ENCODE results near the gene CYB561A3.

The CYB561A3 gene

DNA sequence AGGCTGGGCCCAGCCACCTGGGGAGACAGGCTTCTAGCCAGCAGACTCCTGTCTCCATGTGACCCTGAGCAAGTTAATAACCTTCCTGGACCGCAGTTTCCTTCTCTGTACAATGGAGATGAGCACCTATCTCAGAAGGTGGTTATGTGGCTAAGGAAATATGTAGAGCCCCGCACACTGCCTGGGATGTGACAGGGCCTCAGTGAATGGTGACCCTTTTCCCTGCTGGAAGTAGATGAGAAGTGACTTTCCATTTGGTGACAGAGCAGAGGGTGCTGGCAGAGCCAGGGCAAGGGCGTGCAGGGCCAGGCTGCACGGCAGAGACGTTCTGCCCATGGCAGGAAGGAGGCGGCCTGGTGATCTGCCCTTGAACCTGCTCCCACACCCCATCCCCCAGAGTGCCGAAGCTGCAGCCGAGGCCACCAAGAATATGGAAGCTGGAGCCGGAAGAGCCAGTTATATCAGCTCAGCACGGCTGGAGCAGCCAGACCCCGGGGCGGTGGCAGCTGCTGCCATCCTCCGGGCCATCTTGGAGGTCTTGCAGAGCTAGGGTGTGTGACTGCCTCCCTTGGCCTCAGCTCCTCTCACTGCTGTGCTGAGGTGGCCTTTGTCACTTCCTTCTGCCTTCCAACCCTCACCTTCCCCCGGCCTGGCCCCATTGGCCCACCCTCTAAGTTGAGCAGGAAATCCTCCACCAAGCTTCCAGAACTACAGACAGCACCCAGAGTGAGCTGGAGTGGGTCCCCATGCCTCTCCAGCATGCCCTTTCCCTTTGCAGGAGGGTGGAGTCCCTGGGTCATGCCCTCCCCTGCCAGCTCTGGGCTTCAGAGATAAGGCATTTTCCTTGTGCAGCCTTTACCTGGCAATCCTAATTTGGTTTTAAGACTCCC, 15.5 kb downstream of the CYB561A3 start:
- Histone ChIP-seq H3K36me3 (ENCODE audit: control insufficient read depth, insufficient read depth, low read length) (peaks cover 11% of the 10 kb centered on the region), H3K27me3 (ENCODE audit: control insufficient read depth, insufficient read depth, low read length, poor library complexity, severe bottlenecking) (no peaks in the 10 kb centered on the region), H3K4me3 (ENCODE audit: insufficient read depth, low read depth, low read length) (no peak overlapping the region), H3K27ac (ENCODE audit: insufficient read depth, low read depth, low read length, poor library complexity, severe bottlenecking) (no peak overlapping the region), H3K4me1 (ENCODE audit: control insufficient read depth, insufficient read depth, low read length) (no peaks in the 10 kb centered on the region), H3K9me3 (ENCODE audit: control insufficient read depth, low read length) (no peaks in the 10 kb centered on the region)
- WGBS, 2 experiments: 90 to 94% methylated on average over 14 of the region's 14 CpGs

DNA sequence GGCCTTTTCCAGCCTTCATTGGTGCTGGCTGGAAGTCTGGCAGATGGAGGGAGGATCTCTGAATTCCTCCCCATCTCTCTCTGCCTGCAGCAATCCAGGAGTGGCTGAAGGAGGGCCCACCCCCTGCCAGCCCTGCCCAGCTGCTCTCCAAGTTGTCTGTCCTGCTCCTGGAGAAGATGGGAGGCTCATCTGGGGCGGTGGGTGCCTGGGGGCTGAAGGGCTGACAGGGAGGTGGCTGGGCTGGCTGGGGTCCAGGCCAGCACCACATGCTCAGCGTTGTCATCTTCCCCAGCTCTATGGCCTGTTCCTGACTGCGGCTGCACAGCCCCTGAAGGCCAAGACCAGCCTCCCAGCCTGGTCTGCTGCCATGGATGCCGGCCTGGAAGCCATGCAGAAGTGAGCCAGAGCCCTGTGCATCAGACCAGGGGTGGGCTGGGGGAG, 16.5 kb downstream of the CYB561A3 start:
- H3K4me1 ChIP-seq (ENCODE audit: control insufficient read depth, insufficient read depth, low read length): no peaks in the 10 kb centered on the region
- whole genome bisulfite sequencing, 2 experiments: 92 to 95% methylated on average over 4 of the region's 4 CpGs
- peaks cover 11% of the 10 kb centered on the region for H3K36me3 ChIP-seq (ENCODE audit: control insufficient read depth, insufficient read depth, low read length)
- H3K27me3 ChIP-seq (ENCODE audit: control insufficient read depth, insufficient read depth, low read length, poor library complexity, severe bottlenecking): no peaks in the 10 kb centered on the region
- no peaks in the 10 kb centered on the region for H3K9me3 ChIP-seq (ENCODE audit: control insufficient read depth, low read length)
- H3K4me3 ChIP-seq (ENCODE audit: insufficient read depth, low read depth, low read length): no peak overlapping the region
- H3K27ac ChIP-seq (ENCODE audit: insufficient read depth, low read depth, low read length, poor library complexity, severe bottlenecking): no peak overlapping the region

DNA sequence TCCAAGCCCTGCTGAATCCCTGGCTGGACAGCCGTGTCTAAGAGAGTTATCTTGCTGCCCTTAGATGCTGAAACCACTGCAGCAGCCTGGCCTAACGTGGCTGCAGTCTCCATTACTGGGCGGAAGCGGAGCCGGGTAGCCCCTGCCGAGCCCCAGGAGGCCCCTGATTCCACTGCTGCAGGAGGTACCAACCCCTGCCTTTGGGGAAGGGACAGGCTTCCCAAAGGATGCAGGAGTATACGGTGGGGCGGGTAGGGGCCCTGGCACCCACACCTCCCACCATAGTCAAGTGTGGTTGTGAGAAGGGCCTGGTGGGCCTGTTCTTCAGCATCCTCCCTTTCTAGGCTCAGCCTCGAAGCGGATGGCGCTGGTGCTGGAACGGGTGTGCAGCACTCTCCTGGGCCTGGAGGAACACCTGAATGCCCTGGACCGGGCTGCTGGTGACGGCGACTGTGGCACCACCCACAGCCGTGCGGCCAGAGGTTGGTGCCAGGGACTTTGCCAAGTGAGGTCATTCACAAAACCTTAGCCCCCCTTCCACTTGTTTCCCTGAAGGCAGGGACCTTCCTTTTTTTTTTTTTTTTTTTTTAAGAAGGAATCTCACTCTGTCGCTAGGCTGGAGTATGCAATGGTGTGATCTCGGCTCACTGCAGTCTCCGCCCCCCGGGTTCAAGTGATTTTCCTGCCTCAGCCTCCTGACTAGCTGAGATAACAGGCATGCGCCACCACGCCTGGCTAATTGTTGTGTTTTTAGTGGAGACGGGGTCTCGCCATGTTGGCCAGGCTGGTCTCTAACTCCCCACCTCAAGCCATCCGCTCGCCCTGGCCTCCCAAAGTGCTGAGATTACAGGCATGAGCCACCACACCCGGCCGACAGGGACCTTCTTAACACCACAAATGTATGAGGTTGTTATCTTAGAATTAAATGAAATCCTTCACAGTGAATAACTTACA, 17.6 kb downstream of the CYB561A3 start:
- H3K4me1 ChIP-seq (ENCODE audit: control insufficient read depth, insufficient read depth, low read length): no peaks in the 10 kb centered on the region
- no peak overlapping the region for H3K27ac ChIP-seq (ENCODE audit: insufficient read depth, low read depth, low read length, poor library complexity, severe bottlenecking)
- 94 to 95% methylated on average over 27 to 29 of the region's 29 CpGs for WGBS, 2 experiments
- H3K27me3 ChIP-seq (ENCODE audit: control insufficient read depth, insufficient read depth, low read length, poor library complexity, severe bottlenecking): no peaks in the 10 kb centered on the region
- peaks cover 11% of the 10 kb centered on the region for H3K36me3 ChIP-seq (ENCODE audit: control insufficient read depth, insufficient read depth, low read length)
- no peak overlapping the region for H3K4me3 ChIP-seq (ENCODE audit: insufficient read depth, low read depth, low read length)
- no peaks in the 10 kb centered on the region for H3K9me3 ChIP-seq (ENCODE audit: control insufficient read depth, low read length)

GRCh38 chr11:61342207-61342803, 19.4 kb downstream of the CYB561A3 start:
- no peaks in the 10 kb centered on the region for H3K27me3 ChIP-seq (ENCODE audit: control insufficient read depth, insufficient read depth, low read length, poor library complexity, severe bottlenecking)
- H3K36me3 ChIP-seq (ENCODE audit: control insufficient read depth, insufficient read depth, low read length): peaks cover 11% of the 10 kb centered on the region
- no peaks in the 10 kb centered on the region for H3K4me1 ChIP-seq (ENCODE audit: control insufficient read depth, insufficient read depth, low read length)
- H3K27ac ChIP-seq (ENCODE audit: insufficient read depth, low read depth, low read length, poor library complexity, severe bottlenecking): no peak overlapping the region
- H3K9me3 ChIP-seq (ENCODE audit: control insufficient read depth, low read length): no peaks in the 10 kb centered on the region
- 94 to 97% methylated on average over 20 of the region's 20 CpGs for WGBS, 2 experiments
- no peak overlapping the region for H3K4me3 ChIP-seq (ENCODE audit: insufficient read depth, low read depth, low read length)

- Histone ChIP-seq H3K36me3 (ENCODE audit: control insufficient read depth, insufficient read depth, low read length) (peaks cover 11% of the 10 kb centered on the region), H3K27me3 (ENCODE audit: control insufficient read depth, insufficient read depth, low read length, poor library complexity, severe bottlenecking) (no peaks in the 10 kb centered on the region), H3K27ac (ENCODE audit: insufficient read depth, low read depth, low read length, poor library complexity, severe bottlenecking) (no peak overlapping the region), H3K4me3 (ENCODE audit: insufficient read depth, low read depth, low read length) (no peak overlapping the region), H3K4me1 (ENCODE audit: control insufficient read depth, insufficient read depth, low read length) (no peaks in the 10 kb centered on the region), H3K9me3 (ENCODE audit: control insufficient read depth, low read length) (no peaks in the 10 kb centered on the region)
- WGBS, 2 experiments: 92 to 94% methylated on average over 4 of the region's 4 CpGs
Observed at GRCh38 chr11:61341706-61342105, 20.0 kb downstream of the CYB561A3 start.

- Histone ChIP-seq H3K4me1 (ENCODE audit: control insufficient read depth, insufficient read depth, low read length) (no peaks in the 10 kb centered on the region), H3K9me3 (ENCODE audit: control insufficient read depth, low read length) (no peaks in the 10 kb centered on the region), H3K4me3 (ENCODE audit: insufficient read depth, low read depth, low read length) (no peak overlapping the region), H3K27me3 (ENCODE audit: control insufficient read depth, insufficient read depth, low read length, poor library complexity, severe bottlenecking) (no peaks in the 10 kb centered on the region), H3K36me3 (ENCODE audit: control insufficient read depth, insufficient read depth, low read length) (peaks cover 11% of the 10 kb centered on the region), H3K27ac (ENCODE audit: insufficient read depth, low read depth, low read length, poor library complexity, severe bottlenecking) (no peak overlapping the region)
- 92 to 100% methylated on average over 2 of the region's 2 CpGs for WGBS, 2 experiments
Observed at GRCh38 chr11:61340979-61341378, 20.7 kb downstream of the CYB561A3 start.

DNA sequence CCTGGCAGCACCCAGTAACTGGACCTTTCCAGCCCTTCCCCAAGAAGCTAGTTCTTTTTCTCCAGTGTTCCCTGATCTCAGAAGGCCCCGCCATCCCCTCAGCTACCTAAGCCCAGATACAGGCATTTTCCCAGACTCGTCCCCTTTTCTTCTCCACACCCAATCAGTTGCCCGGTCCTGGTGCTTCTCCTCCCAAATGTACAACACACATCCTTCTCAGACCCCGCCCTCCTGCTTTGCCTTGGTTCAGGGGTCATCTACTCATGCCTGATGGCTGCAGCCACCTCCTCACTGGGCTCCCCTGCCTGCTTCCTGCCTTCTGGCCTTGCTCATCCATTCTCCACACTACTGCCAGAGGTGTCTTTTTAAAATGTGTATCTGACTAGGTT, 22.2 kb downstream of the CYB561A3 start:
- WGBS, 2 experiments: 90 to 91% methylated on average over 4 of the region's 4 CpGs
- Histone ChIP-seq H3K4me3 (ENCODE audit: insufficient read depth, low read depth, low read length) (no peak overlapping the region), H3K36me3 (ENCODE audit: control insufficient read depth, insufficient read depth, low read length) (peaks cover 11% of the 10 kb centered on the region), H3K27me3 (ENCODE audit: control insufficient read depth, insufficient read depth, low read length, poor library complexity, severe bottlenecking) (no peaks in the 10 kb centered on the region), H3K9me3 (ENCODE audit: control insufficient read depth, low read length) (no peaks in the 10 kb centered on the region), H3K4me1 (ENCODE audit: control insufficient read depth, insufficient read depth, low read length) (no peaks in the 10 kb centered on the region), H3K27ac (ENCODE audit: insufficient read depth, low read depth, low read length, poor library complexity, severe bottlenecking) (no peak overlapping the region)

GRCh38 chr11:61338783-61339489, 22.7 kb downstream of the CYB561A3 start:
- Histone ChIP-seq H3K27me3 (ENCODE audit: control insufficient read depth, insufficient read depth, low read length, poor library complexity, severe bottlenecking) (no peaks in the 10 kb centered on the region), H3K27ac (ENCODE audit: insufficient read depth, low read depth, low read length, poor library complexity, severe bottlenecking) (no peak overlapping the region), H3K9me3 (ENCODE audit: control insufficient read depth, low read length) (no peaks in the 10 kb centered on the region), H3K4me1 (ENCODE audit: control insufficient read depth, insufficient read depth, low read length) (peaks cover 2% of the 10 kb centered on the region), H3K36me3 (ENCODE audit: control insufficient read depth, insufficient read depth, low read length) (peaks cover 9% of the 10 kb centered on the region), H3K4me3 (ENCODE audit: insufficient read depth, low read depth, low read length) (no peak overlapping the region)
- WGBS, 2 experiments: 91% methylated on average over 26 of the region's 26 CpGs

GRCh38 chr11:61337706-61338470, 23.8 kb downstream of the CYB561A3 start:
- Histone ChIP-seq H3K9me3 (ENCODE audit: control insufficient read depth, low read length) (no peaks in the 10 kb centered on the region), H3K4me1 (ENCODE audit: control insufficient read depth, insufficient read depth, low read length) (peaks cover 5% of the 10 kb centered on the region), H3K27ac (ENCODE audit: insufficient read depth, low read depth, low read length, poor library complexity, severe bottlenecking) (no peak overlapping the region), H3K36me3 (ENCODE audit: control insufficient read depth, insufficient read depth, low read length) (no peaks in the 10 kb centered on the region), H3K27me3 (ENCODE audit: control insufficient read depth, insufficient read depth, low read length, poor library complexity, severe bottlenecking) (no peaks in the 10 kb centered on the region), H3K4me3 (ENCODE audit: insufficient read depth, low read depth, low read length) (no peak overlapping the region)
- WGBS, 2 experiments: 96% methylated on average over 15 of the region's 15 CpGs

Measured in ectodermal cell (in vitro differentiated cells).